Measurements from ENCODE around the gene RPS6KB2. TPM values are rescaled to one million over a fixed set of nuclear protein-coding genes. Genes with fewer than 3 reads are reported as not detected.
"Not testable (repeated sequence)": the region's sequence is repeated elsewhere in the genome, so short reads cannot be mapped to it uniquely, and the experiment has no call there.

Gene RPS6KB2
- total RNA-seq, 1 donor from 2014 or later, result 49.5 TPM

GRCh38 chr11:67398661-67399563 is 29.4 kb upstream of the RPS6KB2 start:
- no peaks in the 10 kb centered on the region for H3K27me3 Mint-ChIP-seq (ENCODE audit: unreplicated experiment)
- no peak overlapping the region for H3K4me3 Mint-ChIP-seq (ENCODE audit: unreplicated experiment)
- H3K4me1 Mint-ChIP-seq (ENCODE audit: unreplicated experiment), result peaks cover 22% of the 10 kb centered on the region
- DNase-seq (ENCODE audit: extremely low spot score, unreplicated experiment), result no peak
- no peak overlapping the region for H3K27ac Mint-ChIP-seq (ENCODE audit: unreplicated experiment)
- H3K9me3 Mint-ChIP-seq (ENCODE audit: unreplicated experiment), result no peaks in the 10 kb centered on the region
- TF ChIP-seq CTCF (IDR thresholded peaks at IDR 0.05), result no peak
- H3K36me3 Mint-ChIP-seq (ENCODE audit: unreplicated experiment), result peaks cover 14% of the 10 kb centered on the region

- no peaks in the 10 kb centered on the region for H3K27me3 Mint-ChIP-seq (ENCODE audit: unreplicated experiment)
- no peak for DNase-seq (ENCODE audit: extremely low spot score, unreplicated experiment)
- no peaks in the 10 kb centered on the region for H3K9me3 Mint-ChIP-seq (ENCODE audit: unreplicated experiment)
- peak overlapping the region; percentile 65 for H3K27ac Mint-ChIP-seq (ENCODE audit: unreplicated experiment)
- no peak for TF ChIP-seq CTCF (IDR thresholded peaks at IDR 0.05)
- peak overlapping the region; percentile 78 for H3K4me3 Mint-ChIP-seq (ENCODE audit: unreplicated experiment)
- peaks cover 14% of the 10 kb centered on the region for H3K36me3 Mint-ChIP-seq (ENCODE audit: unreplicated experiment)
- H3K4me1 Mint-ChIP-seq (ENCODE audit: unreplicated experiment), result peaks cover 21% of the 10 kb centered on the region
These were observed 27.9 kb upstream of the RPS6KB2 start for GRCh38 chr11:67400251-67400941.

GRCh38 chr11:67400942-67401494 is 27.3 kb upstream of the RPS6KB2 start:
- peak overlapping the region; percentile 65 for H3K27ac Mint-ChIP-seq (ENCODE audit: unreplicated experiment)
- H3K9me3 Mint-ChIP-seq (ENCODE audit: unreplicated experiment), result no peaks in the 10 kb centered on the region
- H3K4me3 Mint-ChIP-seq (ENCODE audit: unreplicated experiment), result peak overlapping the region; percentile 78
- H3K36me3 Mint-ChIP-seq (ENCODE audit: unreplicated experiment), result peaks cover 14% of the 10 kb centered on the region
- no peaks in the 10 kb centered on the region for H3K27me3 Mint-ChIP-seq (ENCODE audit: unreplicated experiment)
- TF ChIP-seq CTCF (IDR thresholded peaks at IDR 0.05), result no peak
- peaks cover 21% of the 10 kb centered on the region for H3K4me1 Mint-ChIP-seq (ENCODE audit: unreplicated experiment)
- DNase-seq (ENCODE audit: extremely low spot score, unreplicated experiment), result no peak

- Mint-ChIP-seq H3K27ac (ENCODE audit: unreplicated experiment) (peak within 1 kb of the TSS; percentile 84), H3K36me3 (ENCODE audit: unreplicated experiment) (peaks cover 14% of the 10 kb centered on the region), H3K4me3 (ENCODE audit: unreplicated experiment) (peak within 1 kb of the TSS; percentile 78), H3K9me3 (ENCODE audit: unreplicated experiment) (no peaks in the 10 kb centered on the region), H3K27me3 (ENCODE audit: unreplicated experiment) (no peaks in the 10 kb centered on the region), H3K4me1 (ENCODE audit: unreplicated experiment) (peaks cover 21% of the 10 kb centered on the region)
- DNase-seq (ENCODE audit: extremely low spot score, unreplicated experiment), result peak; percentile 98
- peak; percentile 65 for TF ChIP-seq CTCF (IDR thresholded peaks at IDR 0.05)
These were observed 26.7 kb upstream of the RPS6KB2 start, which contains the start of gene PPP1CA for GRCh38 chr11:67401495-67402191. PPP1CA (minus strand) TSS chr11:67401858; CDS start chr11:67401782, 76 bp downstream.

- Mint-ChIP-seq H3K4me3 (ENCODE audit: unreplicated experiment) (peak overlapping the region; percentile 35), H3K27ac (ENCODE audit: unreplicated experiment) (peak overlapping the region; percentile 84), H3K4me1 (ENCODE audit: unreplicated experiment) (peaks cover 18% of the 10 kb centered on the region)
- not testable (repeated sequence) for H3K36me3 Mint-ChIP-seq (ENCODE audit: unreplicated experiment); H3K27me3 Mint-ChIP-seq (ENCODE audit: unreplicated experiment); H3K9me3 Mint-ChIP-seq (ENCODE audit: unreplicated experiment); DNase-seq (ENCODE audit: extremely low spot score, unreplicated experiment)
These were observed 26.0 kb upstream of the RPS6KB2 start for GRCh38 chr11:67402192-67402839.

- H3K4me3 Mint-ChIP-seq (ENCODE audit: unreplicated experiment); H3K36me3 Mint-ChIP-seq (ENCODE audit: unreplicated experiment); H3K27me3 Mint-ChIP-seq (ENCODE audit: unreplicated experiment); H3K27ac Mint-ChIP-seq (ENCODE audit: unreplicated experiment); H3K9me3 Mint-ChIP-seq (ENCODE audit: unreplicated experiment); DNase-seq (ENCODE audit: extremely low spot score, unreplicated experiment): not testable (repeated sequence)
- H3K4me1 Mint-ChIP-seq (ENCODE audit: unreplicated experiment), result peaks cover 18% of the 10 kb centered on the region
These were observed 25.2 kb upstream of the RPS6KB2 start for GRCh38 chr11:67403085-67403484.
